ENCODE data around the gene RTN4RL1.

GRCh38 chr17:2063261-2064146 is 38.4 kb upstream of the RTN4RL1 start:
- no peak for TF ChIP-seq CTCF (IDR thresholded peaks at IDR 0.05)
- TF ChIP-seq EP300 (IDR thresholded peaks at IDR 0.05) = no peak
- TF ChIP-seq POLR2A (IDR thresholded peaks at IDR 0.05; ENCODE audit: low read depth) = no peak

Measured in esophagus muscularis mucosa (tissue), 4 donors.